Activated T-cell treated with anti-CD3 and anti-CD28 coated beads, Interleukin-2, amount 50 U/mL, for 48 hours (primary cell): ENCODE measurements around the gene ZSWIM1.
"Not testable (repeated sequence)": the region's sequence is repeated elsewhere in the genome, so short reads cannot be mapped to it uniquely, and the experiment has no call there.

Experiments
- DNase-seq, 2 experiments: peaks; one replicate each; pipeline ENCODE4 v3.0.0-alpha.2; 2020

ZSWIM1 gene

DNA sequence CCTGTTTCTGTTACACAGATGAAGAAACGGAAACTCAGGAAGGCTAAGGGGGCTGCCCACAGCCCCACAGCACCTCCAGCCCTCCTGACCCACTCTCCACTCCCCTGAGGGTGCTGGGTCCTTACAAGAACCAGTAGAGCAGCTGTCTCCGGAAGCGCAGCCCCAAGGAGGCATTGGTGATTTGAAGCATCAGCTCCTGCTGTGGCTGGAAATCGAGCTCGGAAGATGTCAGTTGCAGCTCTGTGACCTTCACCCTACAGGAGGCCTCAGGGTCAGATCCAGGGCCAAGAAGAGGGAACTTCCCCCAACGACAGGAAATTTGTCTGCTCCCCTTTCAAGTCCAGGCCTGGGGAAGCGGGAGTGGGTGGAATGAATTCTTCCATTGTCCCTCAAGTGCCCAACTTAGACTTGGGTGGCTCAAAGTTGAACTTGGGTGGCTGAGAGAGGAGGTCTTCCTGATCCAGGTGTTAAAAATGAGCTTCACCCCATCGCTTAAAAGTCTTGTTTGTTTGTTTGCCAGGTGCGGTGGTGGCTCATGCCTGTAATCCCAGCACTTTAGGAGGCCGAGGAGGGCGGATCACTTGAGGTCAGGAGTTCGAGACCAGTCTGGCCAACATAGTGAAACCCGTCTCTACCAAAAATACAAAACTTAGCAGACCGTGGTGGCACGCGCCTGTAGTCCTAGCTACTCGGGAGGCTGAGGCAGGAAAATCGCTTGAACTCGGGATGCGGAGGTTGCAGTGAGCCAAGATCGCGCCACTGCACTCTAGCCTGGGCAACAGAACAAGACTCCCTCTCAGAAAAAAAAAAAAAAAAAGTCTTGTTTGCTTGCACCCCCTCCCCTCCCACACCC lies 29.0 kb downstream of the ZSWIM1 start:
- no peak for DNase-seq

DNA sequence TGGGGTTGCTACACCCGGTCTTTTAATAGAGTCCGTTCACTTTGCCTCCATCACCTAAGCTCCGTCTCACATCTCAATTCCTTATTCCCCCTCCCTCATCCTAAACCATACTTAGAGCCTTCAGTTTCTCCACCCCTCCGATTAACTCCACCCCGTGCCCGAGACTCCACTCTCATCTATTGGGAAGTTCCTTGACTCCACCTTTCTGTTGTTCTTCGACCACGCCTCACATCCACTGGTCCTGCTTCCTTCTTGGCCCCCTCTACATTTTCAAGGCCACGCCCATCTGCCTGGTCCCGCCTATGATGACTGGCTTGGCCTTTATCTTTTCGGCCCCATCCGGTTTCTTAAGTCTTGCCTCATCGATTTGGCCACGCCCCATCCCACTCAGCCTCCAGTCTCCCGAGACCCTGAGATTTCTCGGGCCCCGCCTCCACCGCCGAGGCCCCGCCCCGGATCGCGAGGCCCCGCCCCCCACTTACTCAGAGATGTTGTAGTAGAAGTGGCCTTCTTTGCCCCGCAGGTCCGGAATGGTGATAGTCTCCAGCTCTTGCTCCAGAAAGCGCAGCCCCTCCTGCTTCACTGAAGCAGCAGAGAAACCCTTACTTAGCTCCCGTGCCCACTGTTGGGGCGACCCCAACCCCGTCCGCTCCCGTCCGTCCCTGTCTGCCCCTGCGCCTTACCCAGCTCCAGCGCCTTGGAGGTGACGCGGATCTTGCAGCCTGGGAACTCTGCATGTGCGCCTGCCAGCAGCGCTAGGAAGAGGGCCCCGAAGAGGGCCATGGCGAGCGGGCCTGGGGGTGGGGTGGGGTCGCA lies 29.9 kb downstream of the ZSWIM1 start:
- DNase-seq: peak; percentile 100

DNA sequence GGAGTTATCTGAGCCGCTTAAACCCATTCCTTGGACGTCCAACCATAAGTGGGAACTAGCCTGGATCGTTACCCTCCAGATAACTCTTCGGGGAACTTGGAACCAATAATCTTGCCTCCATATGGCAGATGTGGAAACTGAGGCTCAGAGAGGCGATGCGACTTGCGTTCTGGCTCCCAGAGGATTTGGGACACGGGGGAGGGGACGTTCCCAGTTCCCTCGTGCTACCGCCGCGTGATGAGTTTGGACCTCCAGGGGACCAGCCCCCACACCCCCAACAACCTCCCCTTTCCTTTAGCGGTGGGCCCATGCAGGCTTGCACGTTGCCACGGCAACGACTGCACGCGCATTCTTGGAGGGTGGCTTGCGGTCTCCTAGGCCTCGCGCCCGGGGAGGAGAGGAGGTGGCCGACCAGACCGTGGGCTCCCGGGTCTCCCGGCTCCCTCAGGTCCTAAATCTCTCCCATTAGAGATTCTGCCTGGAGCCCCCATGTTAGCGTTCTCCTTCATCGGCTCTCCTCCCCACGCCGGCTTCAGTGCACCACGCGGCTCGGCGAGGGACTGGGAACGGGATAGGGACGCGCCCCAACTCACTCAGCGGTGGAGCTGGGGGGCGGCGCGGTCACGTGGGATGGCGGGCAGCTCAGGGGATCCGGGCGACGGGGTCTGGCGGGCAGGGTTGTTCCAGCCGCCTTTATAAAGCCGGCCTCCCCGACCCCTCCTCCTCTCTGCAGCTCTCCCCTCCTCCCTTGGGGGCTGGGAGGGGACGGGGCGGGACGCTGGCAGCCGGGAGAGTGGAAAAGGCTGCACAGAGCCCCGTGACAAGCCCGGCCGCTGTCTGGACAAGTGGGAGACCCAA lies 30.7 kb downstream of the ZSWIM1 start, which contains the start of gene PLTP:
TSS of gene PLTP (minus strand) at position 670 of the 858 bp plus-strand sequence. CDS start 703 bp downstream, outside the sequence.
- peak; percentile 34 to 54 for DNase-seq

DNA sequence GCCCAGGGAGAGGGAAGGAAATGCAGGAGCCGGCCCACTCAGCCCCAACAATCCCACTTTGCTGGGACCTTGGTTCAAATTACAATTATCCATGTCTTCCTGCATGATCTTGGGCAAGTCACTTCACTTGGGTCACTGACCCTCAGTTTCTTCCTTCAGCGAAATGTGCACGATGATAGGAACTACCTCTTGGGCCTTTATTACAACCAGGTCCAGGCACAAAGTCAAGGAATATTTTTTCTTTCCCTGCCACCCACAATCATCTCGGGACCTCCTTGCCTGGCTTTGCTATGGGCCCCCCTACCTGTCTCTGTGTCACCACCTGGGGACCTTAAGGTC lies 31.3 kb downstream of the ZSWIM1 start:
- no peak for DNase-seq

DNA sequence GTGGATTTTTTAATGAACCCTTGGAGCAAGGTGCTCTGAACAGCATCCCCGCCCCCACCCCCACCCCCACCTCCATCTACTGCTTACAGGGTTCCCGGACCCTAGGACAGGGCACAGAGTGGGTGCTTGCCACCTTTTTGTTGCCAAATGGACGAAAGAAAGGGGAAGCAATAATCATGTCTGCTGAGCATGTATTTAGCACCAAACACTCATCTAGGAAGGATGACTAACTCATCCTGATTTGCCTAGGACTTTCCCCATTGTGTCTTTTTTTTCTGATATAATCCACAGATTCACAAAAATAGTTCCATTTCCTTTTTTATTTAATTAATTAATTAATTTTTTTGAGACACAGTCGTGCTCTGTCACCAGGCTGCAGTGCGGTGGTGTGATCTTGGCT lies 32.1 kb downstream of the ZSWIM1 start:
- no peak for DNase-seq

DNA sequence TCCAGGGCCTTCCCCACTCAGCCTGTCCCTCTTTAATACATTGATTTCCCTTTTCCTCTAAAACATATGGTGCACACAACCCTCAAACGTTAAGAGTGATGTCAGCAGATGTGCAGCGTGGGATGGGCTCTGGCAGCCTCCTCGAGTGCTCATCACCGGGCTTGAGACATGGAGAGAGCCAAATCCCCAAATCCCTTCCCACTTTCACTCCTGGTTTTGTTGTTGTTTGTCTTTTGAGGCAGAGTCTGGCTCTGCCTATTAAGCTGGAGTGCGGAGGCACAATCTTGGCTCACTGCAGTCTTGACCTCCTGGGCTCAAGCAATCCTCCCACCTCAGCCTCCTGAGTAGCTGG lies 36.7 kb downstream of the ZSWIM1 start:
- DNase-seq: no peak

DNA sequence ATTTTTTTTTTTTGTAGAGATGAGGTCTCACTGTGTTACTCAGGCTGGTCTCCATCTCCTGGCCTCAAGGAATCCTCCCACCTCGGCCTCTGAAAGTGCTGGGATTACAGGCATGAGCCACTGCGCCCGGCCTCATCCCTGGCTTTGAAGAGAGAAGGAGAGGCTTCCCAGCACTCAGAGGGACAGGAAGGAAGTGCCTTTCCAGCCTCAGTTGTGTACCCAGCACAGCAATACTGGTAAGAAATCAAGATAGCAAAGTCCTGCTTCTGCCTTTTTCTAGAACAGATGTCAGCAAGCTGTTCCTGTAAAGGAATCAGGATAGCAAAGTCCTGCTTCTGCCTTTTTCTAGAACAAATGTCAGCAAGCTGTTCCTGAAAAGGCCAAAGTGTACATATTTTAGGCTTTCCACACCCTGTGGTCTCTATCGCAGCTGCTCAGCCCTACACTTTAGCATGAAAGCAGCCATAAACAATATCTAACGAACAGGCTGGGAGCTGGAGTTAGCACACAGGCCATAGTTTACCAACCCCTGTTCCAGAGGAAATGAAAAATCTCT lies 37.2 kb downstream of the ZSWIM1 start:
- DNase-seq: no peak

DNA sequence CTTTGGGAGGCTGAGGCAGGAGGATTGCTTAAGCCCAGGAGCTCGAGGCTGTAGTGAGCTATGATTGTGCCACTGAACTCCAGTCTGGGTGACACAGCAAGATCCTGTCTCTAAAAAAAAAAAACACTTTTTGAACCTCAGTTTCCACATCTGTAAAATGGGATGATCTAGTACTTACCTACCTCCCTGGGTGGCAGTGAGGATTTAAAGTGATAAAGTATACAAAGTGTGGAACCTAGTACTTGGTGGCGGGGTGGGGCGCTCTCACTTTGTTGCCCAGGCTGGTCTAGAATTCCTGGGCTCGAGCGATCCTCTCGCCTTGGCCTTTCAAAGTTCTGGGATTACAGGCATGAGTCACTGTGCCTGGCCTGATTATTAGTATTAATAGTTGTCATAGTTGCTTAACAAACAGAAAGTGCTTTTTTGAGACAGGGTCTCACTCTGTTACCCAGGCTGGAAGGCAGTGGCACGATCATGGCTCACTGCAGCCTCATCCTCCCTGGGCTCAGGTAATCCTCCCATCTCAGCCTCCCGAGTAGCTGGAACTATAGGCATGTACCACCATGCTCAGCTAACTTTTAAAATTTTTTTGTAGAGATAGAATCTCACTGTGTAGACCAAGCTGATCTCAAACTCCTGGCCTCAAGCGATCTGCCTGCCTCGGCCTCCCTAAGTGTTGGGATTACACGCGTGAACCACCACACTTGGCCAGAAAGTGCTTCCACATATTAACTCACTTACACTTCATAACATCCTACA lies 37.9 kb downstream of the ZSWIM1 start:
- DNase-seq: no peak

DNA sequence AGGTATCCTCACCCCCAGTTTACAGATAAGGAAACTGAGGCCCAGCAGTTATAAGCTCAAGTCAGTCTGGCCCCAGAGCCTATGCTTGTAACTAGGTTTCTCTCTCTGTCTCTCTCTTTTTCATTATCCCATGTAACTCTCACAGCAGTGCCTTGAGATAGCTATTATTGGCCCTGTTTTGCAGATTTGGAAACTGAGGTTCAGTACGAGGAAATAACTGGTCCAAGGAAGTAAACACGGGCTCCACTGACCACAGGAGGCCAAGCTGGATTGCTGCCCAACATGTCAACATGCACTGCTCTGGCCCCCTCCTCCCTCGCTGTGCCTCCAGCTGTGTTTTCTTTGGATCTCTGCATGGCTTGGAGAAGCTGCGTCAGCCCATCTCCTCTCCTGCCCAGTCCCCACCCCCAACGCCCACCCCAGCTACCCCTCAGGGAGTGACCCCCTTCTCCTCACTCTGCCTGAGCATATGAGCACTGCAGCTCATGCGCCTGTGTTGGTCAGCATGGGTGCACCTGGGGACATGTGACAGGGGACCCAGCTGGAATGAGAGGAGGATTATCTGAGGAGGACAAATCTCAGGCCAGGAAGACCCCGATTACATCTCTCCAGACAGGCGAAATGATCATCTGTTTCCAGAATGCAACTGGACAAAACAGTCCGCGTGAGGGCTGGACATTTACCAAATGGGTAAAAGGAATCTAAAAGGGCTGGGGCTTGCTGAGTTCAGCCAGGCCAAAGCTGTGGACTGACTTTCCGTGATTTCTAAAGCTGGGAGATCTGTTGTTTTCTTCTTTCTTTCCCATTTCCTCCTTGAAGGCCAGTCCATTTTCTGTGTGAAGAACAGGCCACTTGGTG lies 38.7 kb downstream of the ZSWIM1 start:
- no peak for DNase-seq

DNA sequence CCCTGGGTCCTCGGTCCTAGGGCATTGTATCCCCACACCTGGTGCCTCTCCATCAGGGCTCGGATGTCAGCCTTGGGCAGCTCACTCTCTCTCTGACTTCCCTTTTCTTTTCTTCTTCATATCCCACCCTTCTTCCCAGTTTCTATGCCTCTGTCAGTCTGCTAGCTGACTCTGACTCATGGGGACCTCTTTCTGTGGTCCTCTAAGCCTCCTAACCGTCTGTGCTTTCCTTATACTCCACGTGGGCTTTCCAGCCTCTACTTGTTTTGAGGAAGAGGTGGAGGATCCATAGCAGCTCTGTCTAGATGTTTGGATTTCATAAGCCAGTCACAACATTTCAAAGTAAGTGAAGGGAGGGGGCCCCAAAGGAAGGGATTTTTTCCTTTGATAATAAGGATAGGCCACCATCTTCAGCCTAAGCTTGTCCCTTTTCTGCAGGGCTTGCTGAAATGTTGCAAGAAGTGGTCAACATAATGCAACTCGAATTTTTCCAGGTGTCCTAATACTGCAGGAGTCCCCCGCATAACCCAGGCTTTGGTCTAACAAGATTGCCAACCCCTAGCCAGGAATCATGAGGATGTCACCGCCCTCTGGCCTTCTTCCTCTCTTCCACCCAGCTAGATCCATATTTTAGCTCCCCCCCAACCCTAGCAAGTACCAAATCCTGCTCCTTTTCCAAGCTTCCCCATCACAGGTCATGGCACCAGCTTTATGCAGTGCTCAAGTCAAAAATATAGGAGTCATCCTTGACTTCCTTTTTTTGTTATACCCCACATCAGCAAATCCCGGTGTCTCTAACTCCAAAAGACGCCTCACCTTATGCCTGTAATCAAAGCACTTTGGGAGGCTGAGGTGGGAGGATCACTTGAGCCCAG lies 39.7 kb downstream of the ZSWIM1 start:
- DNase-seq: no peak

DNA sequence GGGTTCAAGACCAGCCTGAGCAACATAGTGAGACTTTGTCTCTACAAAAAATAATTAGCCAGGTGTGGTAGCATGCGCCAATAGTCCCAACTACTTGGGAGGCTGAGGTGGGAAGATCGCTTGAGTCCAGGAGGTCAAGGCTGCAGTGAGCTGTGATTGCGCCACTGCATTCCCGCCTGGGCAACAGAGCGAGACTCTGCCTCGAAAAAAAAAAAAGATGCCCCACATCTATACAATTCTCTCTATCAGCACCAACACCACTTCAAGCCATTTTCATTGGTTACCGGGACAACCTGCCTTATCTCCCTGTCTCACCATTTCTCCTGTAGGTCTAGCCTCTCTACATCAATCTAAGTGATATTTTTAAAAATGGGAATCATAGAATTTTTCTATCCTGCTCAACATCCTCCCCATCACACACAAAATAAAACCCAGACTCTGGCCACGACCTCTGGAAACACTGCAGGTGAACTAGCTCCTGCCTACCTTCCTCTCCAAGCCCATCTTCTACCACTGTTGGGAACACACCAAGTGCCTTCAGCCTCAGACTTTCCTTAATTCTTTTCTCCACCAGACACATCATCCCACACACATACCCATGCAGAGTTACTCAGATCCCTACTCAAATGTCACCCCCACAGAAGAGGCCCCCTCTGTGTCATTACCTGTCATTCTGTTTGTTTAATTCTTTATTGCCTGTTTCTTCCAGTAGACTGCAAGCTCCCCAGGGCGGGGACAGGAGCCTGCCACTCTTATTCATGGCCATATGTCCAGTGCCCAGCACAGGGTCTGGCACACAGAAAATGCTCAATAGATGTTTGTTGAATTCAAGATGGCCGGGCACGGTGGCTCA lies 40.5 kb downstream of the ZSWIM1 start:
- DNase-seq: no peak

DNA sequence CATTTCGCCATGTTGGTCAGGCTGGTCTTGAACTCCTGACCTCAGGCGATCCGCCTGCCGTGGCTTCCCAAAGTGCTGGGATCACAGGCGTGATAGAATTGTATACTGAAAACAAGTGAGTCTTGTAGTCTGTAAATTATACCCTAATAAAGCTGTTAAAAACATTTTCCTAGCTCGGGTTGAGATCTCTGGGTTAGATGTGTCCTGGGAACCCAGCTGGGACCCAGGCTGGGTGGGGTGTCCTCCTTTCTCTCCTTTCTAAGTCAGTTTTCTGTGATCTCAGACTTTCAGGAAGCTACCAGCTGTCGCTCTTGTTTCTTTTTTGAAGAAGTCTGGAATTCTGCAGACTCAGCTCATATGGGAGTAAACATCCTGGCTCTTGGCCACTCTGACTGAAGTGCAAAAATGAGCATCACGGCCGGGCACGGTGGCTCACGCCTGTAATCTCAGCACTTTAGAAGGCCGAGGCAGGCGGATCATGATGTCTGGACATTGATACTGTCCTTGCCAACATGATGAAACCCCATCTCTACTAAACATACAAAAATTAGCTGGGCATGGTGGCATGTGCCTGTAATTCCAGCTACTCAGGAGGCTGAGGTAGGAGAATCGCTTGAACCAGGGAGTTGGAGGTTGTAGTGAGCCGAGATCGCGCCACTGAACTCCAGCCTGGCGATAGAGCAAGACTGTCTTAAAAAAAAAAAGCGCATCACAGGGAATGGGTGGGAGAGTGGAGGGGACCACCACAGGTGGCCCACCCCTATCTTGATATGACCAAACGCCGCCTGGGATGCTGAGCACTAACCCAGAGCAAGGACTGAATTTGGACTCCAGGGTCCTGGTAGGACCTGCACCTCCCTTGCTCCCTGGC lies 43.6 kb downstream of the ZSWIM1 start:
- no peak for DNase-seq

DNA sequence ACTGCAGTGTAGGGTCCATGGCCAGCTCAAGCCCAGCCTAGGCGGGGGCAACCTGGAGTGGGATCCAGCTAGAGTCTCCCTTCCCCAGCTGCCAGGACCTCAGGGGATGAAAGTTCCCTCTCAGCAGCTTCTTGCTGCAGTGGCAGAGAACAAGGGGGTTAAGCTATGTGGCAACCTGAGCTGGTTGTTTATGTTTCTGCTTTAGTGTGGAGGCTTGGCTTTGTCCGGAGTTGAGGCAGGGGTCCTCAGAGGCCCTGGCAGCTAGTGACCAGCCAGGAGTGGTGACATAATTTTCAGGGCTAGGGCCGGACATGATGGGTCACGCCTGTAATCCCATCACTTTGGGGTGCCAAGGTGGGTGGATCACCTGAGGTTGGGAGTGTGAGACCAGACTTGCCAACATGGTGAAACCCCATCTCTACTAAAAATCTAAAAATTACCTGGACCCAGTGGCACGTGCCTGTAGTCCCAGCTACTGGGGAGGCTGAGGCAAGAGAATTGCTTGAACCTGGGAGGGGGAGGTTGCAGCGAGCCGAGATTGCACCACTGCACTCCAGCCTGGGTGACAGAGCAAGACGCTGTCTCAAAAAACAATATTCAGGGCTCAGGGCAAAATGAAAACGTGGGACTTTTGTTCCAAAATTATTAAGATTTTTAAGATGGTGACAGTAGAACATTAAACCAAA lies 44.9 kb downstream of the ZSWIM1 start:
- DNase-seq: no peak

DNA sequence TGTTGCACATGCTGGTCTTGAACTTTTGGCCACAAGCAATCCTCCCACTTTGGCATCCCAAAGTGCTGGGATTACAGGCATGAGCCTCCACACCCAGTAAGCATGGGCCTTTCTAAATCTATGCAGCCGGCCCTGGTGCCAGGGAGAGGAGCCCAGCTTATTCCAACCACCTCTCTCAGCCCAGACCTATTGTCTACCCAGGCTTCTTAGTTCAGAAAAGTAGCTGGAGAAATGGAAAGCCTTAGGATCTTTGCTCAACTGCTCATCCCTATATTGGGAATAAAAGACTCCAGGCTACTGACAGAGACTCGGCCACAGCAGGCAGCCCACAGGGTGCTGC lies 45.7 kb downstream of the ZSWIM1 start:
- DNase-seq: no peak

DNA sequence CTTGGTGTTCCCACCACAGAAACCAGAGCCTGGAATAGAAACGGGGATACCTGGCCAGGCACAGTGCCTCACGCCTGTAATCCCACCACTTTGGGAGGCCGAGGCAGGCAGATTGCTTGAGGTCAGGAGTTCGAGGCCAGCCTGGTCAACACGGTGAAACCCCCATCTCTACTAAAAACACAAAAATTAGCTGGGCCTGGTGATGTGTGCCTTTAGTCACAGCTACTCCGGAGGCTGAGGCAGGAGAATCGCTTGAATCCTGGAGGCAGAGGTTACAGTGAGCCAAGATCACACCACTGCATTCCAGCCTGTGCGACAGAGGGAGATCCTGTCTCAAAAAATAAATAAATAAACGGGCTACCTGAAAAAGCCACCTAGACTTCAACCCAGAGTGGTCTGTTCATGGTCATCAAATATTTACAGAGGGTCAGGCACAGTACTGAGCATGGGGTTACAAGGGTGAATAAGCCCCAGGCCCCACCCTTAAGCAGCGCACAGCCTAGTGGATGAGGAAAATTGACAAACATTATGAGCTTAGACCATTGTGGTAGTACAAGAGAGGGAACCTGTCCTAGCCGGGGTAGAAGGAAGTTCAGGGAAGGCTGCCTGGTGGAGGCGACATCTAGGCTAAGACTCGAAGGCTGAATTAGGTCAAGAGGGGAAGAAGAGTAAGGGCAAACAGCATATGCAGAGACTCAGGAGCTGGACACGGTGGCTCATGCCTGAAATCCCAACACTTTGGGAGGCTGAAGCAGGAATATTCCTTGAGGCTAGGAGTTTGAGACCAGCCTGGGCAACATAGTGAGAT lies 46.2 kb downstream of the ZSWIM1 start:
- no peak for DNase-seq

DNA sequence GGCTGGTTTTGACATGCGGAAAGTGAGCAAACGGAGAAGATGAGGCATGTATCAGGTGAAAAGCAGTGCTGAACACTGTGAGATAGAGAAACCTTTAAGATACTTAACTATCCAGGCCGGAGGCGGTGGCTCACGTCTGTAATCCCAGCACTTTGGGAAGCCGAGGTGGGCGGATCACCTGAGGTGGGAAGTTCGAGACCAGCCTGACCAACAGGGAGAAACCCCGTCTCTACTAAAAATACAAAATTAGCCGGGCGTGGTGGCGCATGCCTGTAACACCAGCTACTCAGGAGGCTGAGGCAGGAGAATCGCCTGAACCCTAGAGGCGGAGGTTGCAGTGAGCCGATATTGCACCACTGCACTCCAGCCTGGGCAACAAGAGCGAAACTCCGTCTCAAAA lies 50.7 kb downstream of the ZSWIM1 start:
- DNase-seq: not testable (repeated sequence)
